ENCODE measurements around the gene GTSE1.

The GTSE1 gene

DNA sequence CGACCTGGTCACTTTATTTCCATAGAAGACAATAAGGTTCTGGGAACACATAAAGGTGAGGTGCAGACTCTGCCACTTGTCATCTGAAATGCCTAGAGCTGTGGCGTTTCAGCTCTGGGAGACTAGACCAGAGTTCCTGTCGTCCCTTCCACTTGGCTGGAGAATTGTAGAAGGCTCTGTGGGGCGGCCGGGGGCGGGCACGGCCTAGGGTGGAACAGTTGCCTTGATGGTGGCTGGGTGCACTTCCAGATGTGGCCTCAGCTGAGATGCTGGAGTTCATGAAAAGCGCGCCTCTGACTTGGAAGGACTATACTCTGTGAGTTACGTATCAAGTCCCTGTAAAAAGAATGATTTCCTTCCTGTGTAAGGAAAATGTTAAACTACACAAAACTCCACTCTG lies 55.6 kb downstream of the GTSE1 start:
- Histone ChIP-seq H3K9me2 (replicated peaks; ENCODE audit: insufficient read depth, low read length) (no peaks in the 10 kb centered on the region), H3F3A (ENCODE audit: insufficient read depth) (no peaks in the 10 kb centered on the region), H2AFZ (ENCODE audit: low read depth, low read length, severe bottlenecking) (no peak overlapping the region), H3K79me2 (ENCODE audit: insufficient read depth, low read length) (no peaks in the 10 kb centered on the region), H3K27me3 (ENCODE audit: low read length) (no peaks in the 10 kb centered on the region), H3K4me2 (ENCODE audit: low read depth, low read length, poor library complexity, severe bottlenecking) (no peak overlapping the region), H4K20me1 (ENCODE audit: low read depth, low read length) (no peaks in the 10 kb centered on the region), H3K27ac (ENCODE audit: low read depth, low read length) (no peak overlapping the region), H3K9me3 (ENCODE audit: insufficient read depth, low read length) (no peaks in the 10 kb centered on the region), H3K36me3 (ENCODE audit: low read length) (no peaks in the 10 kb centered on the region), H3K9ac (ENCODE audit: low read length) (no peak overlapping the region), H3K4me3 (ENCODE audit: insufficient read depth, low read length, poor library complexity, severe bottlenecking) (no peak overlapping the region)
- TF ChIP-seq, protein P1, sequence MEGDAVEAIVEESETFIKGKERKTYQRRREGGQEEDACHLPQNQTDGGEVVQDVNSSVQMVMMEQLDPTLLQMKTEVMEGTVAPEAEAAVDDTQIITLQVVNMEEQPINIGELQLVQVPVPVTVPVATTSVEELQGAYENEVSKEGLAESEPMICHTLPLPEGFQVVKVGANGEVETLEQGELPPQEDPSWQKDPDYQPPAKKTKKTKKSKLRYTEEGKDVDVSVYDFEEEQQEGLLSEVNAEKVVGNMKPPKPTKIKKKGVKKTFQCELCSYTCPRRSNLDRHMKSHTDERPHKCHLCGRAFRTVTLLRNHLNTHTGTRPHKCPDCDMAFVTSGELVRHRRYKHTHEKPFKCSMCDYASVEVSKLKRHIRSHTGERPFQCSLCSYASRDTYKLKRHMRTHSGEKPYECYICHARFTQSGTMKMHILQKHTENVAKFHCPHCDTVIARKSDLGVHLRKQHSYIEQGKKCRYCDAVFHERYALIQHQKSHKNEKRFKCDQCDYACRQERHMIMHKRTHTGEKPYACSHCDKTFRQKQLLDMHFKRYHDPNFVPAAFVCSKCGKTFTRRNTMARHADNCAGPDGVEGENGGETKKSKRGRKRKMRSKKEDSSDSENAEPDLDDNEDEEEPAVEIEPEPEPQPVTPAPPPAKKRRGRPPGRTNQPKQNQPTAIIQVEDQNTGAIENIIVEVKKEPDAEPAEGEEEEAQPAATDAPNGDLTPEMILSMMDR (IDR thresholded peaks at IDR 0.05; ENCODE audit: insufficient read depth, low read length, poor library complexity, severe bottlenecking) = no peak
- no peak for TF ChIP-seq EZH2phosphoT487 (conservative IDR thresholded peaks at IDR 0.05; ENCODE audit: low read length)

DNA sequence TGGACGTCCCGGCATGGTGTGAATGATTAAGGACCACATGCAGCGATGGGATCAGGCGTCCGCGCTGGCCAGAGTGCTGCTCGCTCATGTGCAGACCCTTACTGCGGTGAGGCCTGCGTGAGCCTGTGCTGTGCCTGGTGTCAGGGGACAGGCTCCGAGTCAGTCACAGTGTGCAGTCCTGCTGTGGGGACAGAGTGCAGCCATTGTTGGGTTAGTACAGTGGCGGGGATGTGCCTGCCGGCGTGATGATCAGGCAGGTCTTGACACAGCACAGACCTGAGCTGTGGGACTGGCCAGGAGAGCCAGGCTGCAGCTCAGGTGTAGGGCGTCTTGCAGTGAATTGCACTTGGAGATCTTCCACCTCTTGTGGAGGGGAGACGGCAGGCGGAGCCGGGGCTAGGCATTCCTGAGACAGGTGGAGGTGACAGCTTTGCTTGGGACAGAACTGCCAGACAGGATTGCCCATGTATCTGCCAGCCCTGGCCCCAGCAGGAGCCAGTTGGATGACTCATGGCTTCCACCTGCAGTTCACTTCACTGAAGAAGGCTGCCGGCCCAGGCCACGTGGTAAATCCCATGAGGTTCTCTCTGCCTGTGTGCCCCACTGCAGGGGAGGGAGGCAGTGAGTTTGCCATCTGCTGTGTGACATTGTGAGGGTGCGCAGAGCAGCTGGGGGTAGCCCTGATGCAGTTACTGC lies 56.2 kb downstream of the GTSE1 start:
- H3K9me3 ChIP-seq (ENCODE audit: insufficient read depth, low read length) = no peaks in the 10 kb centered on the region
- H3K27me3 ChIP-seq (ENCODE audit: low read length) = no peaks in the 10 kb centered on the region
- no peaks in the 10 kb centered on the region for H3F3A ChIP-seq (ENCODE audit: insufficient read depth)
- no peaks in the 10 kb centered on the region for H4K20me1 ChIP-seq (ENCODE audit: low read depth, low read length)
- TF ChIP-seq, protein P1 (IDR thresholded peaks at IDR 0.05; ENCODE audit: insufficient read depth, low read length, poor library complexity, severe bottlenecking) = no peak
- TF ChIP-seq EZH2phosphoT487 (conservative IDR thresholded peaks at IDR 0.05; ENCODE audit: low read length) = no peak
- H3K4me2 ChIP-seq (ENCODE audit: low read depth, low read length, poor library complexity, severe bottlenecking) = no peak overlapping the region
- no peak overlapping the region for H3K27ac ChIP-seq (ENCODE audit: low read depth, low read length)
- H3K79me2 ChIP-seq (ENCODE audit: insufficient read depth, low read length) = no peaks in the 10 kb centered on the region
- no peaks in the 10 kb centered on the region for H3K36me3 ChIP-seq (ENCODE audit: low read length)
- no peak overlapping the region for H3K9ac ChIP-seq (ENCODE audit: low read length)
- no peak overlapping the region for H3K4me3 ChIP-seq (ENCODE audit: insufficient read depth, low read length, poor library complexity, severe bottlenecking)
- no peak overlapping the region for H2AFZ ChIP-seq (ENCODE audit: low read depth, low read length, severe bottlenecking)
- no peaks in the 10 kb centered on the region for H3K9me2 ChIP-seq (replicated peaks; ENCODE audit: insufficient read depth, low read length)

DNA sequence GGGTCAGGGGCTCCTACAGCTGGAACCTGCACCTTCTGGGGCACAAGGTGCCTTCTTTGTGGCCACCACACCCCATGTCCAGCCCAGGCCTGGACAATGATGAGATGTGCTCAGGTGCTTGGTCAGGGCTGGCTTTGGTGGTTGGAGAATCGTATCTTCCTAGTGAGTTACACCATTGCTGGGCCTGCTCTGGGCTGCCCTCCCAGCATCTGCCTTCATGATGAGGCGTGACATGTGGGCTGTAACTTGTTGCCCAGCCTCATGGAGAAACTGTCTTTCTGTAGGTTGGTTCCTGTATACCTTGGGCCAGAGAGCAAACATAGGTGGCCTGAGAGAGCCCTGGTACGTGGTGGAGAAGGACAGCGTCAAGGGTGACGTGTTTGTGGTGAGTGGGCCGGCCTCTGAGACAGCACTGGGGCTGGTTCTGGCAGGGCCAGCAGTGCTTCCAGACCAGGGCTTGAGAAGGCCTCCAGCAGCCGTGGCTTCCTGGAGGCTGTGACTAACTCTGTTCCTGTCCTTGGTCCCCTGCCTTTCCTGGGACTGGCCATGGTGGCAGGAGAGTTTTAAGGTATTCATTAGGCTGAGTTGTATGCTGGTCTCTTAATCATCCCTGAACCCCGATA lies 56.9 kb downstream of the GTSE1 start:
- H4K20me1 ChIP-seq (ENCODE audit: low read depth, low read length) = no peaks in the 10 kb centered on the region
- H3K27ac ChIP-seq (ENCODE audit: low read depth, low read length) = no peak overlapping the region
- no peak overlapping the region for H2AFZ ChIP-seq (ENCODE audit: low read depth, low read length, severe bottlenecking)
- no peaks in the 10 kb centered on the region for H3K9me2 ChIP-seq (replicated peaks; ENCODE audit: insufficient read depth, low read length)
- H3K27me3 ChIP-seq (ENCODE audit: low read length) = no peaks in the 10 kb centered on the region
- no peak overlapping the region for H3K9ac ChIP-seq (ENCODE audit: low read length)
- no peaks in the 10 kb centered on the region for H3K79me2 ChIP-seq (ENCODE audit: insufficient read depth, low read length)
- no peak overlapping the region for H3K4me3 ChIP-seq (ENCODE audit: insufficient read depth, low read length, poor library complexity, severe bottlenecking)
- H3F3A ChIP-seq (ENCODE audit: insufficient read depth) = no peaks in the 10 kb centered on the region
- no peaks in the 10 kb centered on the region for H3K36me3 ChIP-seq (ENCODE audit: low read length)
- TF ChIP-seq, protein P1 (IDR thresholded peaks at IDR 0.05; ENCODE audit: insufficient read depth, low read length, poor library complexity, severe bottlenecking) = no peak
- TF ChIP-seq EZH2phosphoT487 (conservative IDR thresholded peaks at IDR 0.05; ENCODE audit: low read length) = no peak
- no peak overlapping the region for H3K4me2 ChIP-seq (ENCODE audit: low read depth, low read length, poor library complexity, severe bottlenecking)
- no peaks in the 10 kb centered on the region for H3K9me3 ChIP-seq (ENCODE audit: insufficient read depth, low read length)

All from SU-DHL-6 (cell line).